ENCODE measurements around the gene RNU6-9.
"Not testable (repeated sequence)": the region's sequence is repeated elsewhere in the genome, so short reads cannot be mapped to it uniquely, and the experiment has no call there.

The RNU6-9 gene

DNA sequence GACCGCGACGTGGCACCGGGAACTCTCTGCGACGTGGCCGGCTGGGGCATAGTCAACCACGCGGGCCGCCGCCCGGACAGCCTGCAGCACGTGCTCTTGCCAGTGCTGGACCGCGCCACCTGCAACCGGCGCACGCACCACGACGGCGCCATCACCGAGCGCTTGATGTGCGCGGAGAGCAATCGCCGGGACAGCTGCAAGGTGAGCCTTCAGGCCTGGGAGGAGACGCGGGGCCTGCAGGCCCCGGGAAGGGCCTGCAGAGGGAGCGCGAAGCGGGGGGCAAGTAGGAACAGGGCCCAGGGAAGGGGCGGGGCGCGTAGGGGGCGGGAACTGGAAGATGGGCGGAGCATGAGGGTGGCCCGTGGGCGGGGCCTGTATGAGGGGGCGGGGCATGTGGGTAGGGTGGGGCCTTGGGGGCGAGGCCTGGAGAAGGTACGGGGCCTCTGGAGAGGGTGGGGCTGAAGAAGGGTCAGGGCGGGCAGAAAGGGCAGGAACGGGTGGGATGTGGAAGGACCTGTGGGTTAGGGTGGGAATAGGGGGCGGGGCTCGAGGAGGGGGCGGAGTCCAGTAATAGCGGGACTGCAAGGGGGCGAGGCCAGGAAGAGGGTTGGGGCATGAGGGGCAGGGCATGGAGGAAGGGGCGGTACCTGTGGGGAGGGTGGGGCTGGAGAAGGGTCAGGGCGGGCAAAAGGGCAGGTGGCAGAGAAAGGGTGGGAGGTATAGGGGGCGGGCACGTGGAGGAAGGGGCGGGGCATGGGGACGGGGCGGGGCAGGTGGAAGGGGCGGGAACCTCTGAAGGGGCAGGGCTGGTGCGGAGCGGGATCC, 31.3 kb upstream of the RNU6-9 start:
- no peak for FAIRE-seq

- FAIRE-seq: no peak
Measured at GRCh38 chr19:862581-863314, 30.5 kb upstream of the RNU6-9 start.

- FAIRE-seq: no peak
Measured at GRCh38 chr19:863315-863620, 30.0 kb upstream of the RNU6-9 start.

- no peak for FAIRE-seq
Measured at GRCh38 chr19:866769-867300, 26.4 kb upstream of the RNU6-9 start.

- no peak for FAIRE-seq
Measured at GRCh38 chr19:867301-867793, 25.9 kb upstream of the RNU6-9 start.

- no peak for FAIRE-seq
Measured at GRCh38 chr19:867855-868457, 25.3 kb upstream of the RNU6-9 start.

- no peak for FAIRE-seq
Measured at GRCh38 chr19:868458-869244, 24.6 kb upstream of the RNU6-9 start.

DNA sequence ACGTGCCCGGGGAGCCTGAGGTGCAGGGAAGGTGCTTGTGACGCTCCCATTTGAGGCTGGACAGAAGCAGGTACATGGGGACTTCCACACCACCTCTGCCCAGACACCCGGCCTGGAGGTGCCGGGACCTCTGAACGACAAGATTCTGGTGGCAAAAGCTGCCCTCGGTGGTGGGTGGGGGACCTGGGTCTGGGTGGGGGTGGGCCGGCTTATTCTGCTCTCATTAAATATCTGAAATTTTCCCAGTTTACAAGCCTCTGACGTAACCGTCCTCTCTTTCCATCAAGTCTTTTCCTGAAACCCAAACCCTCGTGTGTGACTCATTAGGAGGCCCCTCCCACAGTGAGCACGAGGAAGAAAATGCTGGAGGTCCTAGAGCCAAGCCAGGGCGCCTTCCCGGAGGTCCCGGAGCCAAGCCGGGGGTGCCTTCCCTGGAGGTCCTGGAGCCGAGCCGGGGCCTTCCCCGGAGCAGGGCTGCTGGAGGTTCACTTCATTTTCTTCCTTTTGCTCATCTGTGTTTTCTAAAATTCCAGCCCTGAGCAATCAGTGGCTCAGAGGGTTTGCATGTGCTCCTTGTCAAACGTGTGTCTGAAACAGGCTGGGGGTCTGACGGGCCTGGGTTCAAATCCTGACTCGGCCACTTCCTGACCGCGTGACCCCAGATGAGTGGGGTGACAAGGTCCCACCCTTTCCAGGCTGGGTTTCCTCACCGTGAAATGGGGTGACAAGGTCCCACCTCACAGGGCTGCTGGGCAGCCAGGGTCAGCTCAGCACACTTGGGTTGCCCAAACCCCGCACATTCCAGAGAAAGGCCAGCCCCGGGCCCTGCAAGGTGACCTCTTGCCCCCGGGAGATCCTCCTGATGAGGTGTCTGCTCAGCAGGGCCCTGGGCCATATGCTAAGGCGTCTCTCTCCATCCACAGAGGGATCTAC, 23.8 kb upstream of the RNU6-9 start:
- no peak for FAIRE-seq

DNA sequence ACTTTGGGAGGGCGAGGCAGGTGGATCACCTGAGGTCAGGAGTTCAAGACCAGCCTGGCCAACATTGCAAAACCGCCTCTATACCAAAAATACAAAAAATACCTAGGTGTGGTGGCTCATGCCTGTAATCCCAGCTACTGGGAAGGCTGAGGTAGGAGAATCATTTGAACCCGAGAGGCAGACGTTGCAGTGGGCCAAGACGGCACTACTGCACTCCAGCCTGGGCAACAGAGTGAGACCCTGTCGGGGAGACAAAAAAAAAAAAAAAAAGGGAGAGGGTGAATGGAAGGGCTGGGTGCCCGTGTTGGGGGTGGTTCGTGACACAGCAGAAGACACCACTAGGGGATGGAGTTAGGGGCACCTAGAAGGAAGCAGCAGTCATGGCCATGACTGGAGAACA, 23.0 kb upstream of the RNU6-9 start:
- FAIRE-seq: no peak

- no peak for FAIRE-seq
Measured at GRCh38 chr19:870963-871401, 22.3 kb upstream of the RNU6-9 start.

- FAIRE-seq: no peak
Measured at GRCh38 chr19:871446-872265, 21.6 kb upstream of the RNU6-9 start.

DNA sequence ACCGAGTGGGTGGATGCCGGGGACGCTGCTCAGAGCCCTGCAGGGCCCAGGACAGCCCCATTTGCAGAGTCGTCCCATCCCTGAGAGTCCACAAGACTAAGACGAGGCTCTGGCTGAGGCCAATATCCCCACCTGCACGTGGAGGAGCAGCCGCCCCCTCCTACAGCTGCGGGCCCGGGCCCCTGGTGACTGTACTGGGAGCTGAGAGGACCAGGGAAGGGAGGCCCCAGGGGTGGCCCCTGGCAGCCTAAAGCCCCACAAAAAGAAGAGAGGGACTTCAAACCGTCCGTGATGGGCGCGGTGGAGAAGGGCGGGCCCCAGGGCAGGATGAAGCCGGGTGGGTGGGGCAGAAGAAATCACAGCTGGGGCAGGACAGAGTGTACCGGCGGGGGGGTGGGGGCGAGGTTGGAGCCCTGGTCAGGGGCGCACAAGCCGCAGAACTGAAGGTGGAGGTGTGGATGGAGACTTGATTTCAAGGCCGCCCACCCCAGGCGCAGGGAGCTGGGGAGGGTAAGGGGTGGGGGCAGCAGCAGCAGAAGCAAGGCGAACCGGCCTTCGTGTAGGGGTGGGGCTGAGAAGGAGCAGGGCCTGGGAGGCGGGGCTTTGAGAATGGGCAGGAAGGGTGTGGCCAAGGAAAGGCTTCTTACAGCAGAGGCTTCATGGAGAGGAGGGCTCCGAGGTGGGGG, 20.9 kb upstream of the RNU6-9 start:
- no peak for FAIRE-seq

DNA sequence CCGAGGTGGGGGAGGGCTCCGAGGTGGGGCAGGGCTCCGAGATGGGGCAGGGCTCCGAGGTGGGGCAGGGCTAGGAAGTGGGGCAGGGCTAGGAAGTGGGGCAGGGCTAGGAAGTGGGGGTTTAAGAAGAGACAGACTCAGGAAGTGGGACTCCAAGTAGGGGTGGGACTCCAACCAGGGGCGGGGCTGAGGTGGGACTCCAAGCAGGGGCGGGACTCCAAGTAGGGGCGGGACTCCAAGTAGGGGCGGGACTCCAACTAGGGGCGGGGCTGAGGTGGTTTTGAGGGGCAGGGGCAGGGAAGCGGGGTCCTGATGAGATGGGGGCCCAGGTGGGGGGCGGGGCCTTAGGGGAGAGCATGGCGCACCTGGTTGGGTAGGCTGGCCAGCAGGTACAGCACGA, 20.2 kb upstream of the RNU6-9 start:
- no peak for FAIRE-seq

- FAIRE-seq: no peak
Measured at GRCh38 chr19:873561-874041, 19.7 kb upstream of the RNU6-9 start.

GRCh38 chr19:875265-875879, 17.9 kb upstream of the RNU6-9 start:
- FAIRE-seq: no peak

DNA sequence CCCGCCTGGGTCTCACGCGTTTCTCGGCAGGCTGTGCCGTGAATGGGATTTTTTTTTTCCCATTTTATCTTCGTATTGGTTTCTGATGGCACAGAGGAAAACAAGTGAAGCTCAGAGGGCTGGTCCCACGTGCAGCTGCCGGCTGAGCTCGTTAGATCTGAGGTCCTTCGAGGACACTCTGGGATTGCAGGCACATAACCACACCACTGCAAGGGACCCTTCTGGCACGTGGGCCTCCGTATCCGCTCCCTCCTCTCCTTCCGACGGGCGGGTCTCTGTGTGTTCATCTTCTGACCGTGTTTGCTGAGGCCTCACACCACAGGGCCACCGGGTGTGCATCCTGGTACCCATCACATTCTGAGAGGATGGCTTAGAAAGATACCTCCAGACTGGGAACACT, 17.2 kb upstream of the RNU6-9 start:
- no peak for FAIRE-seq

- FAIRE-seq: no peak
Measured at GRCh38 chr19:876780-877314, 16.4 kb upstream of the RNU6-9 start.

- FAIRE-seq: not testable (repeated sequence)
Measured at GRCh38 chr19:877992-878660, 15.2 kb upstream of the RNU6-9 start.

Measured in A204.1 (cell line).